GM21786 (cell line): ENCODE data around the gene CISTR.
"Not testable (repeated sequence)": the region's sequence is repeated elsewhere in the genome, so short reads cannot be mapped to it uniquely, and the experiment has no call there.

ENCODE experiments used
- ATAC-seq: cut with Tn5 transposase; IDR thresholded peaks from one replicate; pipeline ENCODE4 v1.9.1; 2021; ENCODE audit not compliant: unreplicated experiment

Gene CISTR

GRCh38 chr12:53722450-53723041 lies 29.2 kb downstream of the CISTR start:
- no peak for ATAC-seq

- ATAC-seq, result no peak
Measured at GRCh38 chr12:53720946-53721345, 30.8 kb downstream of the CISTR start.

- ATAC-seq, result no peak
Measured at GRCh38 chr12:53719649-53720048, 32.1 kb downstream of the CISTR start.

- not testable (repeated sequence) for ATAC-seq
Measured at GRCh38 chr12:53718567-53718966, 33.2 kb downstream of the CISTR start.

- ATAC-seq, result no peak
Measured at GRCh38 chr12:53717319-53717718, 34.5 kb downstream of the CISTR start.

- ATAC-seq, result no peak
Measured at GRCh38 chr12:53714004-53714403, 37.8 kb downstream of the CISTR start.

- ATAC-seq, result no peak
Measured at GRCh38 chr12:53713516-53713915, 38.3 kb downstream of the CISTR start.

- ATAC-seq, result no peak
Measured at GRCh38 chr12:53712059-53712643, 39.6 kb downstream of the CISTR start.

GRCh38 chr12:53710091-53710490 lies 41.7 kb downstream of the CISTR start:
- ATAC-seq, result no peak

- no peak for ATAC-seq
Measured at GRCh38 chr12:53709671-53710070, 42.1 kb downstream of the CISTR start.

- ATAC-seq, result no peak
Measured at GRCh38 chr12:53706080-53706479, 45.7 kb downstream of the CISTR start.

- no peak for ATAC-seq
Measured at GRCh38 chr12:53703756-53704155, 48.0 kb downstream of the CISTR start.

GRCh38 chr12:53701518-53702264 lies 50.1 kb downstream of the CISTR start:
- ATAC-seq, result peak; percentile 48

- ATAC-seq, result no peak
Measured at GRCh38 chr12:53700567-53700966, 51.2 kb downstream of the CISTR start.

GRCh38 chr12:53699678-53700025 lies 52.1 kb downstream of the CISTR start:
- no peak for ATAC-seq

GRCh38 chr12:53698948-53699677 lies 52.7 kb downstream of the CISTR start:
- ATAC-seq, result no peak

GRCh38 chr12:53696655-53697331 lies 55.0 kb downstream of the CISTR start:
- ATAC-seq, result no peak
